Measurements from ENCODE around the gene OR10G8. TPM values are rescaled to one million over a fixed set of nuclear protein-coding genes. Genes with fewer than 3 reads are reported as not detected.
"Not testable (repeated sequence)": the region's sequence is repeated elsewhere in the genome, so short reads cannot be mapped to it uniquely, and the experiment has no call there.

OR10G8 gene
- total RNA-seq, 1 experiment from 2014 or later = not detected

DNA sequence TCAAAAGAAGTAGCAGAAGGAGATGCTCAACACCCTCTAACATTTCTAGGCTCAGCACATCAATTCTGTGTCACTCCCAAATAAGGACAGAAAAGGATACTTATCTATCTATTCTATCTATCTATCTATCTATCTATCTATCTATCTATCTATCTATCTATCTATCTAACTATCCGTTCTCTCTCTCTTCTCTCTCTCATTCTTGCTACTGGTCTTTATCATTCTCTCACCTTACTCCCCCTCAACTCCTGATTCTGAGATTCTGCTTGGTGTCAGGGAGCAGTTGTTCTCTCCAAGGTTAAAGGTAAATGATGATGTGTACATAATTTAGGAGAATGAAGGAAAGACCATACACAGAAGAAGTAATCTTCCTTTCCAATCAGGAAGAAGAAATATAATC lies 31.5 kb upstream of the OR10G8 start, which contains the start of gene OR10G6:
Gene OR10G6, minus strand, starts transcription at position 43 of the 400 bp plus-strand sequence. Its CDS starts 0 bp downstream, at position 43.
- ChIA-PET CTCF (no interaction called here), POLR2A (ENCODE audit: unreplicated experiment) (interaction anchor here (0.6 kb wide), 1 partner anchor 785 kb away, joined by 3 read pairs; no protein-coding TSS in a partner anchor)
- H3K27ac ChIP-seq = no peak within 1 kb of the TSS
- H3K27me3 ChIP-seq (ENCODE audit: insufficient read depth, low read depth) = peaks cover 48% of the 10 kb centered on the region
- no TSS peak for BruUV-seq (replicated peaks)
- no peak for TF ChIP-seq EZH2 (IDR thresholded peaks at IDR 0.05; ENCODE audit: low read depth)
- no peaks in the 10 kb centered on the region for H3K36me3 ChIP-seq (ENCODE audit: low read depth)
- no peaks in the 10 kb centered on the region for H3K9me3 ChIP-seq (ENCODE audit: insufficient read depth, low read depth)
- intact Hi-C loops (cut with micrococcal nuclease; ENCODE audit: unreplicated experiment) = no loop called here
- H4K20me1 ChIP-seq (ENCODE audit: insufficient read depth) = no peaks in the 10 kb centered on the region
- no peak within 1 kb of the TSS for H3K4me3 ChIP-seq
- H3K9me2 ChIP-seq (ENCODE audit: insufficient read depth) = no peaks in the 10 kb centered on the region; the same call in 1 of the 2 replicates
- H3K4me2 ChIP-seq = no peak within 1 kb of the TSS
- no peaks in the 10 kb centered on the region for H3F3A ChIP-seq (ENCODE audit: insufficient read depth, low read depth)
- H2AFZ ChIP-seq = no peak within 1 kb of the TSS
- no peak for DNase-seq
- no peaks in the 10 kb centered on the region for H3K4me1 ChIP-seq (replicated peaks; ENCODE audit: insufficient read depth)
- no peaks in the 10 kb centered on the region for H3K79me2 ChIP-seq (ENCODE audit: low read depth)

- no peak for TF ChIP-seq EZH2 (IDR thresholded peaks at IDR 0.05; ENCODE audit: low read depth)
- TF ChIP-seq, protein P1, sequence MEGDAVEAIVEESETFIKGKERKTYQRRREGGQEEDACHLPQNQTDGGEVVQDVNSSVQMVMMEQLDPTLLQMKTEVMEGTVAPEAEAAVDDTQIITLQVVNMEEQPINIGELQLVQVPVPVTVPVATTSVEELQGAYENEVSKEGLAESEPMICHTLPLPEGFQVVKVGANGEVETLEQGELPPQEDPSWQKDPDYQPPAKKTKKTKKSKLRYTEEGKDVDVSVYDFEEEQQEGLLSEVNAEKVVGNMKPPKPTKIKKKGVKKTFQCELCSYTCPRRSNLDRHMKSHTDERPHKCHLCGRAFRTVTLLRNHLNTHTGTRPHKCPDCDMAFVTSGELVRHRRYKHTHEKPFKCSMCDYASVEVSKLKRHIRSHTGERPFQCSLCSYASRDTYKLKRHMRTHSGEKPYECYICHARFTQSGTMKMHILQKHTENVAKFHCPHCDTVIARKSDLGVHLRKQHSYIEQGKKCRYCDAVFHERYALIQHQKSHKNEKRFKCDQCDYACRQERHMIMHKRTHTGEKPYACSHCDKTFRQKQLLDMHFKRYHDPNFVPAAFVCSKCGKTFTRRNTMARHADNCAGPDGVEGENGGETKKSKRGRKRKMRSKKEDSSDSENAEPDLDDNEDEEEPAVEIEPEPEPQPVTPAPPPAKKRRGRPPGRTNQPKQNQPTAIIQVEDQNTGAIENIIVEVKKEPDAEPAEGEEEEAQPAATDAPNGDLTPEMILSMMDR (conservative IDR thresholded peaks at IDR 0.05) = no peak
Measured at GRCh38 chr11:124012697-124013096, 13.9 kb upstream of the OR10G8 start, which contains the start of gene OR10G4. OR10G4 (plus strand) TSS chr11:124012997; CDS start chr11:124015575, 2,578 bp downstream.

DNA sequence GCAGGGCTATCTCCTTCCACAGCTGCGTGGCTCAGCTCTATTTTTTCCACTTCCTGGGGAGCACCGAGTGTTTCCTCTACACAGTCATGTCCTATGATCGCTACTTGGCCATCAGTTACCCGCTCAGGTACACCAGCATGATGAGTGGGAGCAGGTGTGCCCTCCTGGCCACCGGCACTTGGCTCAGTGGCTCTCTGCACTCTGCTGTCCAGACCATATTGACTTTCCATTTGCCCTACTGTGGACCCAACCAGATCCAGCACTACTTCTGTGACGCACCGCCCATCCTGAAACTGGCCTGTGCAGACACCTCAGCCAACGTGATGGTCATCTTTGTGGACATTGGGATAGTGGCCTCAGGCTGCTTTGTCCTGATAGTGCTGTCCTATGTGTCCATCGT lies 10.8 kb upstream of the OR10G8 start:
- H3K27ac ChIP-seq; BruUV-seq (replicated peaks); H3K4me3 ChIP-seq; intact Hi-C loops (cut with micrococcal nuclease; ENCODE audit: unreplicated experiment); H3K9me2 ChIP-seq (ENCODE audit: insufficient read depth); DNase-seq; H3K36me3 ChIP-seq (ENCODE audit: low read depth); H3K27me3 ChIP-seq (ENCODE audit: insufficient read depth, low read depth); H4K20me1 ChIP-seq (ENCODE audit: insufficient read depth); H3K79me2 ChIP-seq (ENCODE audit: low read depth); H2AFZ ChIP-seq; CTCF ChIA-PET; H3F3A ChIP-seq (ENCODE audit: insufficient read depth, low read depth); H3K4me1 ChIP-seq (replicated peaks; ENCODE audit: insufficient read depth); H3K4me2 ChIP-seq; POLR2A ChIA-PET (ENCODE audit: unreplicated experiment); H3K9me3 ChIP-seq (ENCODE audit: insufficient read depth, low read depth): not testable (repeated sequence)

More at GRCh38 chr11:124012697-124013096, 13.9 kb upstream of the OR10G8 start, which contains the start of gene OR10G4:
- no peak within 1 kb of the TSS for H2AFZ ChIP-seq
- H3K27me3 ChIP-seq (ENCODE audit: insufficient read depth, low read depth) = no peaks in the 10 kb centered on the region
- no peaks in the 10 kb centered on the region for H3K9me2 ChIP-seq (ENCODE audit: insufficient read depth)
- ChIA-PET POLR2A (ENCODE audit: unreplicated experiment) (no interaction called here), CTCF (no interaction called here)
- no peak within 1 kb of the TSS for H3K27ac ChIP-seq
- no peaks in the 10 kb centered on the region for H3K36me3 ChIP-seq (ENCODE audit: low read depth)
- no peak within 1 kb of the TSS for H3K4me2 ChIP-seq
- DNase-seq = no peak
- H4K20me1 ChIP-seq (ENCODE audit: insufficient read depth) = no peaks in the 10 kb centered on the region
- H3K79me2 ChIP-seq (ENCODE audit: low read depth) = no peaks in the 10 kb centered on the region
- no peaks in the 10 kb centered on the region for H3K9me3 ChIP-seq (ENCODE audit: insufficient read depth, low read depth)
- H3F3A ChIP-seq (ENCODE audit: insufficient read depth, low read depth) = no peaks in the 10 kb centered on the region
- H3K4me3 ChIP-seq = no peak within 1 kb of the TSS
- no TSS peak for BruUV-seq (replicated peaks)
- H3K4me1 ChIP-seq (replicated peaks; ENCODE audit: insufficient read depth) = no peaks in the 10 kb centered on the region
- intact Hi-C loops (cut with micrococcal nuclease; ENCODE audit: unreplicated experiment) = no loop called here

DNA sequence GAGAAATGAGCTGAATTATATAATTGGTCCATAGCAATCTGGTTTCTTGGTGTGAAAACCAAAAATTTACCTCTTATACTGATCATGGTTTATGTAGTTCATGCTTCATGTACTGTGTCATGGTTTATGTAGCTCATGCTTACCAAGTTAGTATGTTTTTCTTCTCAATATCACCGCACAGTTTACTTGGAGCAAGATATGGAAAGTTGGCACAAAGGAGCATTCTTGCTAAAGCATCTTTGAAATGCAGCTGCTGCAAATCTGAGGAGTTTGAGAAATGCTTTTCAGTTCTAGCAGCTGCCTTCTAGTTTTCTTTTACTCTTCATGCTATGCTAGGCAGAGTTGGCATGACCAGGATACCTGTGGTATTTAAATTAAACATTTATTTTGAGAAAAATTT lies 10.1 kb downstream of the OR10G8 start:
- TF ChIP-seq EZH2 (IDR thresholded peaks at IDR 0.05; ENCODE audit: low read depth) = no peak
- TF ChIP-seq, protein P1 (conservative IDR thresholded peaks at IDR 0.05) = no peak
- Histone ChIP-seq H3K4me3 (no peak overlapping the region), H3F3A (ENCODE audit: insufficient read depth, low read depth) (no peaks in the 10 kb centered on the region), H3K9me3 (ENCODE audit: insufficient read depth, low read depth) (no peaks in the 10 kb centered on the region), H2AFZ (no peak overlapping the region), H3K27ac (no peak overlapping the region), H3K4me1 (replicated peaks; ENCODE audit: insufficient read depth) (no peaks in the 10 kb centered on the region), H3K27me3 (ENCODE audit: insufficient read depth, low read depth) (peaks cover 5% of the 10 kb centered on the region; the same call in 1 of the 2 replicates), H4K20me1 (ENCODE audit: insufficient read depth) (no peaks in the 10 kb centered on the region), H3K4me2 (no peak overlapping the region), H3K79me2 (ENCODE audit: low read depth) (no peaks in the 10 kb centered on the region), H3K36me3 (ENCODE audit: low read depth) (no peaks in the 10 kb centered on the region), H3K9me2 (ENCODE audit: insufficient read depth) (peaks cover 5% of the 10 kb centered on the region; the same call in 1 of the 2 replicates)
- DNase-seq = no peak
- ChIA-PET POLR2A (ENCODE audit: unreplicated experiment) (no interaction called here), CTCF (no interaction called here)
- intact Hi-C loops (cut with micrococcal nuclease; ENCODE audit: unreplicated experiment) = no loop called here
- no TSS peak for BruUV-seq (replicated peaks)
